Activated CD8-positive, alpha-beta T cell treated with anti-CD3 and anti-CD28 coated beads for 36 hours (primary cell): Measurements from ENCODE around the gene MICA. TPM values are rescaled to one million over a fixed set of nuclear protein-coding genes. Genes with fewer than 3 reads are reported as not detected.
"Not testable (repeated sequence)": the region's sequence is repeated elsewhere in the genome, so short reads cannot be mapped to it uniquely, and the experiment has no call there.

Experiments used
- ATAC-seq: fragments of 200-7000 bp; cut with Tn5 transposase; one replicate; pipeline ENCODE4 v1.10.0; 2021; ENCODE audit warnings: mild to moderate bottlenecking, moderate library complexity
- CTCF ChIA-PET: fragments of 350-600 bp; sonication (Branson Sonifier 250); formaldehyde crosslinking; loops from one replicate; lab custom pipeline; 2021; ENCODE audit warnings: antibody characterized with exemption; lab: Charles Lee
- POLR2A ChIA-PET: fragments of 350-600 bp; sonication (Branson Sonifier 250); formaldehyde crosslinking; loops from one replicate; lab custom pipeline; 2021; ENCODE audit warnings: antibody characterized with exemption; lab: Charles Lee
- DNase-seq: peaks from one replicate; pipeline ENCODE4 v3.0.0-alpha.2; 2020
- H3K27ac Mint-ChIP-seq: one replicate; pipeline ENCODE4 v1.8.0; 2021; ENCODE audit warnings: mild to moderate bottlenecking, mixed read lengths
- H3K27me3 Mint-ChIP-seq: one replicate; pipeline ENCODE4 v1.8.0; 2021; ENCODE audit warnings: mixed read lengths
- H3K36me3 Mint-ChIP-seq: one replicate; pipeline ENCODE4 v1.8.0; 2021; ENCODE audit warnings: low read depth, mixed read lengths
- H3K4me1 Mint-ChIP-seq: one replicate; pipeline ENCODE4 v1.8.0; 2021; ENCODE audit warnings: low read depth, mixed read lengths
- H3K4me3 Mint-ChIP-seq: one replicate; pipeline ENCODE4 v1.8.0; 2021; ENCODE audit warnings: mild to moderate bottlenecking, moderate library complexity, mixed read lengths
- H3K9me3 Mint-ChIP-seq: one replicate; pipeline ENCODE4 v1.8.0; 2021; ENCODE audit warnings: mixed read lengths
- CTCF ChIP-seq: fragments of 200-600 bp; IDR thresholded peaks from one replicate; pipeline ENCODE4 v1.8.0; 2022; ENCODE audit warnings: antibody characterized with exemption, mild to moderate bottlenecking
- intact Hi-C: fragments of 100-400 bp; cut with micrococcal nuclease; formaldehyde crosslinking; loops from one replicate; pipeline ENCODE4 v1.10.0; 2022
- total RNA-seq, 2 experiments: library from RNA; stranded (reverse); gene quantifications; one replicate each; pipeline ENCODE4 v1.2.3, GENCODE V29; 2021

The MICA gene
- total RNA-seq, 2 experiments from 2014 or later: 5.6 to 6.0 TPM

GRCh38 chr6:31450751-31451150, 47.4 kb downstream of the MICA start:
- CTCF ChIA-PET: no interaction called here
- no peak for TF ChIP-seq CTCF
- peaks cover 11% of the 10 kb centered on the region for H3K27me3 Mint-ChIP-seq
- intact Hi-C loops: no loop called here
- H3K9me3 Mint-ChIP-seq: peaks cover 8% of the 10 kb centered on the region
- no peaks in the 10 kb centered on the region for H3K4me1 Mint-ChIP-seq
- H3K27ac Mint-ChIP-seq: no peak overlapping the region
- no peak overlapping the region for H3K4me3 Mint-ChIP-seq
- ATAC-seq (no peak), DNase-seq (no peak)
- peaks cover 3% of the 10 kb centered on the region for H3K36me3 Mint-ChIP-seq
- POLR2A ChIA-PET: no interaction called here

- CTCF ChIA-PET: interaction anchor here (1.8 to 2.1 kb wide), 2 partner anchors 10 to 11 kb away, joined by 4 to 25 read pairs; no protein-coding TSS in a partner anchor
- no peaks in the 10 kb centered on the region for H3K4me1 Mint-ChIP-seq
- intact Hi-C loops: no loop called here
- no peak overlapping the region for H3K27ac Mint-ChIP-seq
- POLR2A ChIA-PET: no interaction called here
- H3K27me3 Mint-ChIP-seq: peaks cover 11% of the 10 kb centered on the region
- no peak for TF ChIP-seq CTCF
- H3K4me3 Mint-ChIP-seq: no peak overlapping the region
- DNase-seq (no peak), ATAC-seq (no peak)
- peaks cover 8% of the 10 kb centered on the region for H3K9me3 Mint-ChIP-seq
- H3K36me3 Mint-ChIP-seq: peaks cover 3% of the 10 kb centered on the region
Measured at GRCh38 chr6:31452859-31453258, 49.5 kb downstream of the MICA start.

- intact Hi-C loops: no loop called here
- Mint-ChIP-seq H3K4me1 (no peaks in the 10 kb centered on the region), H3K4me3 (no peak overlapping the region), H3K36me3 (peaks cover 3% of the 10 kb centered on the region), H3K27ac (no peak overlapping the region), H3K27me3 (peaks cover 10% of the 10 kb centered on the region), H3K9me3 (peaks cover 8% of the 10 kb centered on the region)
- DNase-seq: no peak
- TF ChIP-seq CTCF: no peak
- POLR2A ChIA-PET: no interaction called here
- CTCF ChIA-PET: interaction anchor here (2.1 kb wide), 1 partner anchor 11 kb away, joined by 25 read pairs; no protein-coding TSS in a partner anchor
- no peak for ATAC-seq
Measured at GRCh38 chr6:31453259-31453658, 49.9 kb downstream of the MICA start.

GRCh38 chr6:31459864-31460263, 56.5 kb downstream of the MICA start:
- H3K9me3 Mint-ChIP-seq, H3K27me3 Mint-ChIP-seq, DNase-seq, ATAC-seq, intact Hi-C loops, POLR2A ChIA-PET, CTCF ChIA-PET, H3K27ac Mint-ChIP-seq, H3K4me3 Mint-ChIP-seq: not testable (repeated sequence)
- H3K4me1 Mint-ChIP-seq: peaks cover 17% of the 10 kb centered on the region
- H3K36me3 Mint-ChIP-seq: peaks cover 20% of the 10 kb centered on the region

DNA sequence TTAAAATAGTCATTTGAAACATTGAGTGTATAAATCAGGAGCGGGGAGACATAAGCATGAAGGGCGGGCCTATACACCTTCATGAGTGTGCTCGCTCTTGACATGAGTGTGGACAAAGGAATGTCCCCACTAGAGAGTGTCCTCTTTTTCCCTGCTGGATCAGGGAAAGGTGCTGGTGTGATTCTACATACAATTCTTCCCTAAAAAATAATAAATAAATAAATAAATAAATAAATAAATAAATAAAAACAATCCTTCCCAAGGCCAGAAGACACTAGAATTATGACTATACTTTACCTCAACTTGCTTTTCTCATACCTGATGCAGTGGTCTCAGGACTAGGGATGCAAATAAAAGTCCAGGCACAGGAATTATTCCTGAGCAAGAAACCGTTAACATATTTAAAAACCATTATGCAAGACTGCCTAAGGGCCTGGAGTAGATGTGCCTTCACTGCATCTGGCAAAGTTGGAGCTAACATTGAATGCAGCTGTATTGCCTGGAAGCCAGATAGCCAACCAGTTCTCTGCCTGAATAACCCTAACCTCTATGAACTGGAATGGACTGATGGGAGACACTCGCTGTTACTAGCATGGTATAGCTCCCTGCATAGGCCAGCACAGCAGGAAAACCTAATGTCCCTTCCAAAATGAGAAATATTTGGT, 57.1 kb downstream of the MICA start:
- intact Hi-C loops: no loop called here
- DNase-seq (no peak), ATAC-seq (no peak)
- H3K4me3 Mint-ChIP-seq: no peak overlapping the region
- CTCF ChIA-PET: interaction anchor here (2.5 kb wide), 1 partner anchor 18 kb away, joined by 17 read pairs; no protein-coding TSS in a partner anchor
- no peaks in the 10 kb centered on the region for H3K27me3 Mint-ChIP-seq
- peaks cover 26% of the 10 kb centered on the region for H3K36me3 Mint-ChIP-seq
- H3K4me1 Mint-ChIP-seq: peaks cover 23% of the 10 kb centered on the region
- POLR2A ChIA-PET: interaction anchor here (0.7 to 1.7 kb wide), 2 partner anchors 19 to 80 kb away, joined by 3 to 5 read pairs; no protein-coding TSS in a partner anchor
- no peak overlapping the region for H3K27ac Mint-ChIP-seq
- no peak for TF ChIP-seq CTCF
- H3K9me3 Mint-ChIP-seq: no peaks in the 10 kb centered on the region
